Activated CD8-positive, alpha-beta memory T cell treated with anti-CD3 and anti-CD28 coated beads for 1 hour (primary cell): ENCODE data around the gene ASB4.
"Not testable (repeated sequence)": the region's sequence is repeated elsewhere in the genome, so short reads cannot be mapped to it uniquely, and the experiment has no call there.

Experiments
- DNase-seq, 2 donors: peaks; one replicate each; pipeline ENCODE4 v3.0.0-alpha.2; 2020; ENCODE audit warnings: low read depth in 1 of 2; ENCODE audit errors: extremely low read depth in 1 of 2

The ASB4 gene, protein sequence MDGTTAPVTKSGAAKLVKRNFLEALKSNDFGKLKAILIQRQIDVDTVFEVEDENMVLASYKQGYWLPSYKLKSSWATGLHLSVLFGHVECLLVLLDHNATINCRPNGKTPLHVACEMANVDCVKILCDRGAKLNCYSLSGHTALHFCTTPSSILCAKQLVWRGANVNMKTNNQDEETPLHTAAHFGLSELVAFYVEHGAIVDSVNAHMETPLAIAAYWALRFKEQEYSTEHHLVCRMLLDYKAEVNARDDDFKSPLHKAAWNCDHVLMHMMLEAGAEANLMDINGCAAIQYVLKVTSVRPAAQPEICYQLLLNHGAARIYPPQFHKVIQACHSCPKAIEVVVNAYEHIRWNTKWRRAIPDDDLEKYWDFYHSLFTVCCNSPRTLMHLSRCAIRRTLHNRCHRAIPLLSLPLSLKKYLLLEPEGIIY

DNA sequence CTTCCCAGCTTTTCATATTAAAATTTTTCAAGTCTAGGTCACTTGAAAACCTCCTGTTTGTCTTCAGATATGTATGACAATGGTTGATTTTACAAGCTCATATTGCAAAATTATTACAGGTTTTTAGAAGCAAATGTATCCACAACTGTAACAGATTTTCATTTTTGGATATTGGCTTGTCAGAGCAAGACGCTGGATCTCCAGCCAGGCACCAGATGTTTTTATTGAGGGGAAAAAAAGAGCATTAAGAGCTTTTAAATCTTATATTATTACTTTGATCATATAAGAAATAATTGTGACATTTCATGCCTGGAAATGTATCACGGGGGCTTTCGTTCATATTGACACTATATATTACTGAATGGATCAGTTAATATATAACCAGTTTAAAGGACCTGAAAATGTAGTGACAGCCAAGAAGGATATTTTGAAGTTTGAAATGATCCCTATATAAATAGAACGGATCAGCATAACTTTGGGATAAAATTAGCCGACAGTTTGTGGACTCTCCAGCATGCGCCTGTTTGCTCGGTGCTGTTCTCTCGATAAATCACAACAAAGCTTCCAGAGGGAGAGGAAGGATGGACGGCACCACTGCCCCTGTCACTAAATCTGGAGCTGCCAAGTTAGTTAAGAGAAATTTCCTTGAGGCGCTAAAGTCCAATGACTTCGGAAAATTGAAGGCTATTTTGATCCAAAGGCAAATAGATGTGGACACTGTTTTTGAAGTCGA lies at the start of gene ASB4:
Gene ASB4 (plus strand): TSS at position 553 of the 733 bp plus-strand sequence. CDS start 29 bp downstream, at position 582.
- no peak for DNase-seq

DNA sequence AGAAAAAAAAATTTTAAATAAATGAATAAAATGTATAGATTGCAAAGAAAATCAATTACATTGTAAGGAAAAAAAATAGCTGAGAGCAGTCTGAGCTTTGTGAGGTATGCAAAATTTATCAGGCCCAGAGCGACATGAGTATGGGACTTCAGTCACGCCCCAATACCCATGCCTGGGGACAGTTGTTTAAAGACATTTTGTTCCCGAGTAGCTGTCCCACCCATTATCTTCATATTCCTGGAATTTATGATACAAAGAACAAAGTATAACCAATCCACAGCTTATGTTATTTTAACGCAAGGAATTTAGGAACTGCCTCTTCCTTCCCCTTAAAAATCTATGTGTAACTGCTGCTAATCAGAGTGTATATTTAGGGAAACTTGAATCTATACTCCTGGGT lies 49.3 kb upstream of the ASB4 start:
- DNase-seq, result no peak

DNA sequence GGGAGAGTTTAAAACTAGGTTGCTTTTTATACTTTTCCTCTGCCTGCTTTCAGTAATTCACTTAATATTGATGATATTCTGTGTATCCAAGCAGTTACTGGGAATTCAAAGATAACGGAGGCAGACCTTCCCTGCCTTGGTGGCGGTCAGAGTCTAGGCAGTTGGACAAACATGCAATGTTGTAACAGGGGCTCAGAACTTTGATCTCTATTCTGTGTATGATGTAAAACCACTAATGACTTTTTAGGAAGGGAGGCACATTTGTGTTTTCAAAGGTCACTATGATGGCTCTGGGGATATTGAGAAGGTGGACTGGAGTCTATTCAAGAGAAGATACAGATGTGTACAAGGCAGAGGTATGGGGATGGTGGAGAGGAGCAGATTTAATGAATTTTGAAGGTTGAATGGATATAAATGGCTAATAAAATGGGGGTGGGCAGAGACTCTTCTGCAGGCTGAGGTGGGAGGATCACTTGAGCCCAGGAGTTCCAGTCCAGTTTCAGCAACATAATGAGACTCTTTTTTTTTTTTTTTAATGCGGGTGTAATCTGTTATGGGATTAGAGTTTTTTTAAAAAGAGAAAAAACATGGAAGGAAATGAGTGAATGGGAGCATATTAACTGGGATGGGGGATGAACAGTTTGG lies 45.2 kb upstream of the ASB4 start:
- no peak for DNase-seq

DNA sequence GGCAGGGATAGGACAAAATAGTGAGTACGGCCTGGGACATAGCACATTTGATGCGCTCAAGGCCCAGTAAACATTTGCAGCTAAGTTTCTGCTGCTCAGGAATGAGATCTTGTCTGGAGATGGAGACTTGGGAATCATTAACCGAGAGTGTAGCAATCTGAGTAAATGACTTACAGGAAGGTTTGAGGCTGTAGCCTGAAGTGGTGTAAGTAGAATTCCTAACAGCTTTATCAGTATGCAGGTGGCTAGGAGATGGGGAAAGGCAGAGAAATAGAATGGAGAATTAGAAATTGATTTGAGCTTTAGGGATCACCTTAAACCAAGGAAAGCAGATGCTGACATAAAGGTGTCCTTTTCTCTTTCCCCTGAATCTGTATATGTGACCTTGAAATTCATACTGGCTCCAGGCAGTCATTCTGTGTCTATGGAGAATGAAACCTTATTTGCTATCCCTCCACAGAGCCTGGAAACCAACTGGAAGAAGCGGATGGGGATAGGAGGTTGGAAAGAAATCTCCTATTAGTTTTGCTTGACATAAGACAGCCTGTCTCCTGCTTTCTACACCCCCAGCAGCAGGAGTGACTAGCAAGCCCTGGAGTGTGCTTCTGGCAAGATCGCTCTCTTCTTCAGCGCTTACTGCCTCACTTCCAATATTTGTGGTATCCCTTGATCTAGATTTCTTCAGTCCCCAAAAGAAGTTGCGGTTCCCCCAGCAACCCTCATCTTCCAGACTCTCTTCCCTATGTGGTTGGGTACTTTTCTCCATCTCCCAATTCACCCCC lies 44.5 kb upstream of the ASB4 start:
- DNase-seq, result no peak

DNA sequence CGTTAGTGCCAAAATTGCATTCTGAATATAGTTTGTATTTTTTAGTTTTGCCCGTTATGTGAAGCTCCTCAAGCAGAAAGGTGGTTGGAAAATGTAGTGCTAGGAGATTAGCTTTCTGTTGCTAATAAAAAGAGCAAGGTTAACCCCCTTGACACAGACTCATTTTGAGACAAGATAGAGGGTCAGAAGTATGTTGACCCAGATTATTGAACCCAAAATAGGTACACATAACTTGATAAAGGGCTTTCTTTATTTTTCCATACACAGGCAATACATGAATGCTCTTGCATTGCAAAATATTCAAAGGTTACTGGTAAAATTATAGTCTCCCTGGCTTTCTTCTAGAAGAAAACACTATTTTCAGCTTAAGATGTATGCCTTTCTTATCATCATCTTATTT lies 40.9 kb upstream of the ASB4 start:
- no peak for DNase-seq

DNA sequence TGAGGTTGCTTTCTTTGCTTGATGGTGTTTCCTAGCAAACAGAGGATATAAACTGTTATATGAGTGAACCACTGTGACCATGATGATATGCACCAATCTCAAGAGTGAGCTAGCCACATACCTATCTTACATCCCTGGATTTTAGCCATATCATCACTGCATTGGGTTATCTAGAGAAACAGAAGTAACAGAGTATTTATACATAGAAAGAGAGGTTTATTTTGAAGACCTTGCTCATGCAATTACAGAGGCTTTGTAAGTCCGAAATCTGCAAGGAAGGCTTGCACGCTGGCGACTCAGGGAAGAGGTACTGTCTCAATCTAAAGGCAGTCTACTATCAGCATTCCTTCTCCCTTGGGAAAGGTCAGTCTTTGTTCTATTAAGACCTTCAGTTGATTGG lies 39.1 kb upstream of the ASB4 start:
- no peak for DNase-seq

DNA sequence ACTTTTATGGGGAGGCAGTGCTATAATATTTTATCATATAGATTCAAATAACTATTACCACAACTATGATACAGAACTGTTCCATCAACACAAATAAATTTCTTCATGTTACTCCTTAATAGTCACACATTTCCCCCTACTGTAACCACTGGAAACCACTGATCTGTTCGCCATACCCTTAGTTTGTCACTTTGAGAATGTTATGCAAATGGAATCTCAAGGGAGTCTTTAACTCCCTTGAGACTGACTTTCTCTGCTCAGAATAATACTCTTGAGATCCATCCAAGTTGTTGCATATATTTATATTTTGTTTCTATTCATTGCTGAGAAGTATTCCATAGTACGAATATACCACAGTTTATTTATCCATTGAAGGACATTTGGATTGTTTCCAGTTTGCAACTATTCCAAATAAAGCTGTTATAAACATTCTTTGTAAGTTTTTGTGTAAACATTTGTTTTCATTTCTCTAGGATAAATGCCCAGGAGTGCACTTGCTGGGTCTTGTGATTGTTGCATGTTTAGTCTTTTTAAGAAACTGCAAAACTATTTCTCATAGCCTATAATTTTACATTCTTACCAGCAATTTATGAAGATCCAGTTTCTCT lies 31.2 kb upstream of the ASB4 start:
- no peak for DNase-seq

DNA sequence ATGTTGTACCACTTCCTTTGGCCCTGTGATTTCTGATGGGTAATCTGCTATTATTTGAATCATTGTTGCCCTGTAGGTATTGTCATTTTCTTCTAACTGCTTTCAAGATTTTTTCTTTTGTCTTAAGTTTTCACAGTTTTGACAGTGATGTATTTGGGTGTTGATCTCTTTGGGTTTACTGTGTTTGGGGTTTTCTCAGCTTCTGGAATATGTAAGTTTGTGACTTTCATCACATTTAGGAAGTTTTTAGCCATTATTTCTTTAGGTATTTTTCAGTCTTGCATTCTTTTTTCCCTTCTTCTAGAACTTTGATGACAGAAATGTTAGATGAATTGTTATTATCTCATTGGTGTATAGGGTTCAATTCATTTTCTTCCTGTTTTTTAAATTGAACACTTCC lies 27.8 kb upstream of the ASB4 start:
- DNase-seq, result no peak

DNA sequence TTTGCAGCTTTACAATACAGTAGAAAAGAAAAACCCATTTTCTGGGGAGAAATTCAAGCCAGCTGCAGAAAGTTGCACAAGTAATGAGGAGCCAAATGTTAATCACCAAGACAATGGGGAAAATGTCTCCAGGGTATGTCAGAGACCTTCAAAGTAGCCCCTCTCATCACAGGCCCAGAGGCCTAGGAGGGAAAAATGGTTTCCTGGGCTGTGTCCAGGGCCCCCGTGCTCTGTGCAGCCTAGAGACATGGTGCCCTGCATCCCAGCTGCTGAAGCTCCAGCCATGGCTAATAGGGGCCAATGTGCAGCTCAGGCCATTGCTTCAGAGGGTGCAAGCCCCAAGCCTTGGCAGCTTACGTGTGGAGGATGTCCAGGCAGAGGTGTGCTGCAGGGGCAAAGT lies 25.1 kb upstream of the ASB4 start:
- DNase-seq, result not testable (repeated sequence)

DNA sequence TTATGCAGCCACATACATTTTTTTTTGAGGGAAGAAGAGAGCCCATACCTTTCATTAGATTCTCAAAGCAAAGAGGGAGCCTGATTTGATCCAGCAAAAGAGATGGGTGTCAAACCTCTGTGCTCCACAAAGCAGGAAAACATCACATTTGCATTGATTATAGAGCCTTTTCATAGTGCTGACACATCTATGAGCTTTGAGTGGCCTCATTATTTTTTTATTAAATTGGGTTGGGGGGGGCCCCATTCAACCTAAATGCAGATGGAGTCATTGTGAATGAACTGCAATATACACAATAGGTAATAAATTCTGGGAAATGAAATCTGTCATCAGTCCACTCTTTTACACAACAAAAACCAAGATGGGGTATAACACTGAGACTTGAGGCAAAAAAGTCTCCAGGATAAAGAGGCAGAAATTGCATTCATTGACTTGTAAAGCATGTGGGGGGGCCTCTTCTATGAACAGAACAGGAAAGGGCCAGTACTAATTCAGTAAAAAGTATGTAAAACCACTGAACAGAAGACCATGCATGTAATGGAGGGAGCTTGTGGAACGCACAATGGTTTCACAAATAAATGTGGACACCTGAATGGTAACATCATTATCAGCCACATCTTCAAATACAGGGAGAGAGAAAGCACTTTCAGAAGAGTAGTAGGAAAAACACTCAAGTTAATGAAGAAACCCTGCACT lies 17.7 kb upstream of the ASB4 start:
- no peak for DNase-seq

DNA sequence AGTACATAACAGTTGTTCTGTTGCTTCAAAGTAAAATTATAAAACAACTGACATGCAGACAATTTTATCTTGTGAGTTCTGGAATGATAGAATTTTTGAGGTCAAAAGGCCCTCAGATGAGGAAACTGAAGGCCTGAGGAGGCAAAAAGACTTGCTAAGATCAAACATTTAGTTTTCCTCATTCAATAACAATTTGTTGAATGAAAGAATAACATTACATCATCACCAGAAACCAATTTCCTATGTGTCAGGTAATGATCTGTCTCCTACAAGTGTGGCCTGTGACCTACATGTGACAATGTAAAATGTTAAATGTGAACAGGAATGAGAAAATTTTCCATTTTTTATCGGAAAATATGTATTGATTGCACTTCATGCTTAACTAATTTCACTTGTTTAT lies 16.6 kb upstream of the ASB4 start:
- no peak for DNase-seq

DNA sequence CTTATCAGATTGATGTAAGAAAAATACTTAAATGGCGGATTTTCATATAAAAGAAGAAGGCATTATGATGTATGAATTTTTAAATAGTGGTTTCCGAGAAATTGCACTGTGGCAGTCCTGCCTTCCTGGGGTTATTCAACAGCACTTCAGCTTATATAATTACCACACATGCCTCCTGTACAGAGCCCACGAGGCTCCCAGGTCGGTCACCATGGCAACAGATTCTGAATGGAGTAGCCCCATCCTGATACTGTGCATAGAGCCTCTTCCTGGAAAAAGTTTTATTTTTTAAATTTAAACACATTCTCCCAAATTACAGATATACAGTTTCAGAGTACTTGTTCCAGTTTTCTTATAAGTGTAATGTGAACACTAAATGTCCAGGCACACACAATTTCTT lies 15.9 kb upstream of the ASB4 start:
- no peak for DNase-seq

DNA sequence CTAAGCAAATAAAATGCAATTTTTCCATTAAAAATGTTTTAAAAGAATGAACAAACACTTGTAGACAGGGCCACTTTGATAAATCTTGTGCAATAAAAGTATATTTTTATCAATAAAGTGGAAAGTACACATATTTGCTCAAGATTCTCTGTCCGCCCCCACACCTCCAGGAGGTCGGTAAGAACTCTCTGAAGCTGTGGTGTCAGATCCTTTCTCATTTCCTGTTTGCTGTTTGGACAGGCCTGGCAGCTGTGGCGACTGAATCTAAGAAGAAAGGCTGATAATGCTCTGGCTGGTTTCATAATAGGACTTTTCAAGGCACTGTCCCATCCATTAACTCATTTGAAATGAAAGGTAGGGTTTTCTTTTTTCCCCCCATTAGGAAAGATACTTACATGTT lies 15.3 kb upstream of the ASB4 start:
- no peak for DNase-seq

DNA sequence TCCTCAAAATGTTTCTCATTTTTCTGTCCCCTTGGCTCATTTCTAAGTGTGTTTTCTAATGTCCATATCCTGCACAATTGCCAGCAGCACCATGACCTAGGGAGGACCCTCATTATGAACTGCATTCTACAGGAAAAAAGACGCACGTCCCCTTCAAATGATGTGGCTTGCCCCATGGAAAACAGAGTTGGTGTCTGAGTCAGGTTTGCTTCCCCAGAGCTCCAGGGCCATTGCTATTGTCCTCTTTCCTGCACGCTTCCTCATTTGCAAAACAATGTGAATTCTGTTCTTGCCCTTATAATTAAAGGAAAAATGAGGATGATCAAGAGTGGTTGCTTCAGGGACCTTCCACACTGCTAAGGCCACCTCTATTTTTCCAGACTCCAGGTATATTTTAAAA lies 14.7 kb upstream of the ASB4 start:
- DNase-seq, result no peak

DNA sequence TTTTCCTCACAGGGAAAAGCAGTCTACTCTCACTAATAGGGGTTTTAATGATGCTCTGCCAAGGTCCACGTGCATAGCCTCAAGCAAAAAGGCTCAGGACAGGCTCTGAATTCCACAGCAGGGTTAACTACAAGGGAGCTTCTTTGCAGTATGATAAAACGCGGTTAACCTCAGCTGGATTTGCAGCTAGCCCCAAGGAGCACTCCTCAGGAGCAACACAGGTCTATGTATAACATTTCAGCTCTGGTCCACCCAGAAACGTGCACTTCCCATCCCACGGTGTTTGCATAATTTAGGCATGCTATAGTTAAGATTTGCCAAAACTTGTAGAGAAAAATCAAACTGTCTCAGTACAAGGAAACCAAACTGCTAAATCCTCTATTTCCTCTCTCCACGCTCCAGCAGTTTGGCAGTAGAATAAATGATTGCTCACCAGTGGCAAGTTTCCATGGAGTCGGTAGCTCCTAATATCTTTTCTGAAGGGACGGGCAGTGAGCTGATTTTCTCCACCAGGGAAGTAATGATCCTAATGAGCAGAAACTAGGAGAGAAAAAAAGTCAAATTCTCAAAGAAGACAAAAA lies 13.1 kb upstream of the ASB4 start:
- DNase-seq, result no peak

DNA sequence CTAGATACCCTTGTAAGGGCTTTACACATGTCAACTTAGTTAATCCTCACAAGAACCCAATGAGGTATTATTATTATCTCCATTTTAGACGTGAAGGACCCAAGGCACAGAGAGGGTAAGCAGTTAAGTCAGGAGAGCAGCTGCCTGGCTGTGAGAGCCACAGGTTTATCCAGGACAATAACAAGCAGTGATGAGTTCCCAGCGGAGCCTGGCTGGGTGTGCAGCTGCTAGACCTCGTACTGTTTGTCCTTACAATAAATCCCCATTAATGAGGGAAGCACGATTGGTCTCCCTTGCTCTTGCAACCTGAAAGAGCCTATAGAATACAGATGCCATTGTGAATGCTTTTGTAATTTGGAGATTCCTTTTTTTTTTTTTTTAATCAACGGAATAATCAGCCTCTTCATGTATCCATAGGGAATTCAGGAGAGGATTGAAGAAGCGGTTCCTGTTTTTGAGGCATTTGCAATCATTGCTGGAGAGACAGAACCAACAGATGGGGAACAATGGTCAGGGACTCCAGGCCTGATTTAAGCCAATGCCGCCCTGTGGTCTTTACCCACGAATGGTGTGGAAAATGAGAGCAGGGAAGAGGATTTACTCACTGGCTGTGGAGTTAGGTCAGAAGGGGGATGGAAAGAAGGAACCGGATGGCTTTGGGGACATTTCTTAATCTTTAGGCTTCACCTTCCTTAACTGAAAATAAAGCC lies 12.3 kb upstream of the ASB4 start:
- no peak for DNase-seq

DNA sequence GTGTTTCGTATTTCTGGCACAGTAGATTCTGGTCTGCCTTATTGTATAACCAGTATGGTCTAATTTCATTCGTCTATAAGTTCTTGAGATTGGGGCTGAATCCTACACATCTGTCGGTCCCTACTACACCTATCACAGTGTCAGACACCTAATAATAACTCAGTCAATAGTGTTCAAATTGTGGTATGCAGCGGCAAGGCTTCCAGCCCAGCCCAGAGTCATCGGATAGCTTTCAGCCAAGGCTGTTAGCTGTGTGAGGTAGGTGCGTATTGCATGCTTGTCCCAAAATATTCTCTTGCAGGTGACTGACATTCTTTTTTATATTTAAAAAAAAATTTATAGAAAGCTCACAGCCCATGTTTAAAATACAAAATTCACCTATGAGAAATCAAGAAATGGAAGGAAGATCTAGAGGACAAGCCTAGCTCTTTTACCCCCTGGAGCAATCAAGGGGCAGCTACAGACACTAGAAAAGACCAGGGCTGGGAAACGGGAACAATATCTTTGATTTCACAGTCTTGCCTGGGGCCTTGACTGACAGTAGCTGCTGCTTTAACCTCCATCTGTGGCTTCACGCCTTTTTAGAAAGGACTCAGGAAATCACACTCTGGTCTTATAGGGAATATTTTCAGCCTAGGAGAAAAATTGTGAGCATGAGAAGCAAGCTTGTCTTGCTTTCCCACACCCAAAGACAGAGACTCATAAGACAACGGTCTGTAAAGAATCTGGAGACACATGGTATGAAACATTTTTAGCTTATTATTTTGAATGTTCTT lies 9.5 kb upstream of the ASB4 start:
- no peak for DNase-seq

DNA sequence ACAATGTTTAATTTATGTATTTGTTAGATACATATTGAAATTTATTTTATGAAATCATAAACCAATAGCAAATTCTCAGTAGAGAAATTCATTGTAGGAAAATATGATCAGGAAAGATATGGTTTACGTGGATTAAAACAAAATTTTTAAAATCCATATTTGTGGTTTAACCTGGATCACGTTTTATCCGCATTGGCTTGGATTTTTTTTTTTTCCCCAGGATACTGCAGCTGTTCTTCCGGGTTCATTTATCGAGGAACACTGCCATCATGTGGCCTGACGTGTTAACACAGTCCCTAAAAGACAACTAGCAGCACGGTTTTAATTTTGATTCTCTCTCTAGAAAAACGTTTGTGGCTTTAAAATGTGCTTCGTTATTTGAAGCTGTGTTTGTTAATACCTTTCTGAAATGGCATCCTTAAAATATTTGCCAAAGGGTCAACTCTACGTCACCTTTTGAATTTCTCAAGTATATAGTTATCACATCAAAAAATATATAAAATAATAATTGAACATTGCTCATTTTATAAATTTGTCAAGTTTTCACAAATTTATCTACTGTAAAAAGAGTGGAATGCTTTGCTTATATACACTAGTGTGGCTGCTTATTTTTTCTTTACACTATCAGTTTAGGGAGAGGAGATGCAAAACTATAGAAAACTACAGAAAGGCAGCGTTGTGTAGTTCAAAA lies 8.7 kb upstream of the ASB4 start:
- peak; percentile 4 to 20 for DNase-seq
